SK-N-MC (cell line): ENCODE measurements around the gene GIMD1.

Experiments
- EZH2 ChIP-seq: fragments of 200-600 bp; sonication (generic); IDR thresholded peaks from one replicate; pipeline ENCODE4 v1.6.1; 2017; ENCODE audit warnings: antibody characterized with exemption
- FOXP2 ChIP-seq: optimal IDR thresholded peaks from 2 replicates; pipeline ENCODE3; 2011; ENCODE audit warnings: mild to moderate bottlenecking, moderate library complexity; ENCODE audit not compliant: insufficient read depth; ENCODE audit errors: extremely low read length, control extremely low read depth
- POLR2AphosphoS5 ChIP-seq: IDR thresholded peaks from 2 replicates; pipeline ENCODE4 v1.6.1; 2012; ENCODE audit warnings: mild to moderate bottlenecking, low read depth, low read length, borderline replicate concordance

- peak; percentile 84 for TF ChIP-seq POLR2AphosphoS5
- TF ChIP-seq FOXP2: no peak
- no peak for TF ChIP-seq EZH2
Measured at GRCh38 chr4:106315968-106316772, 52.4 kb downstream of the GIMD1 start, which contains the start of the genes AIMP1 and TBCK.
